Fibroblast of upper back skin (primary cell): ENCODE data around the gene KRR1.
"Not testable (repeated sequence)": the region's sequence is repeated elsewhere in the genome, so short reads cannot be mapped to it uniquely, and the experiment has no call there.

Experiments used
- DNase-seq: peaks from one replicate; pipeline ENCODE4 v3.0.0-alpha.2; 2013

The KRR1 gene

GRCh38 chr12:75522124-75522523 is 10.7 kb upstream of the KRR1 start:
- DNase-seq = not testable (repeated sequence)

GRCh38 chr12:75521224-75521623 is 9.8 kb upstream of the KRR1 start:
- DNase-seq = not testable (repeated sequence)

GRCh38 chr12:75509621-75510020 is 1.8 kb downstream of the KRR1 start:
- no peak for DNase-seq

- DNase-seq = no peak
Observed at GRCh38 chr12:75508159-75508558, 3.2 kb downstream of the KRR1 start.

GRCh38 chr12:75507086-75507485 is 4.3 kb downstream of the KRR1 start:
- no peak for DNase-seq

GRCh38 chr12:75505706-75506312 is 5.6 kb downstream of the KRR1 start:
- DNase-seq = no peak

- no peak for DNase-seq
Observed at GRCh38 chr12:75503866-75504265, 7.5 kb downstream of the KRR1 start.

- no peak for DNase-seq
Observed at GRCh38 chr12:75503459-75503858, 8.0 kb downstream of the KRR1 start.

- DNase-seq = no peak
Observed at GRCh38 chr12:75491169-75491568, 20.2 kb downstream of the KRR1 start.

GRCh38 chr12:75489613-75490210 is 21.7 kb downstream of the KRR1 start:
- no peak for DNase-seq

- no peak for DNase-seq
Observed at GRCh38 chr12:75489187-75489586, 22.2 kb downstream of the KRR1 start.

- DNase-seq = peak; percentile 53
Observed at GRCh38 chr12:75488553-75488952, 22.9 kb downstream of the KRR1 start.

GRCh38 chr12:75487308-75487707 is 24.1 kb downstream of the KRR1 start:
- DNase-seq = no peak

- DNase-seq = not testable (repeated sequence)
Observed at GRCh38 chr12:75484450-75484849, 27.0 kb downstream of the KRR1 start.

GRCh38 chr12:75483431-75483830 is 28.0 kb downstream of the KRR1 start:
- DNase-seq = no peak

GRCh38 chr12:75482646-75483045 is 28.8 kb downstream of the KRR1 start:
- no peak for DNase-seq

GRCh38 chr12:75481774-75482173 is 29.6 kb downstream of the KRR1 start:
- peak; percentile 69 for DNase-seq

- DNase-seq = peak; percentile 34
Observed at GRCh38 chr12:75481013-75481705, 30.2 kb downstream of the KRR1 start.

GRCh38 chr12:75480469-75480949 is 30.9 kb downstream of the KRR1 start, which contains the start of gene GLIPR1:
Gene GLIPR1 (plus strand): TSS chr12:75480755. CDS start chr12:75480881, 126 bp downstream.
- DNase-seq = peak; percentile 99

GRCh38 chr12:75479963-75480461 is 31.4 kb downstream of the KRR1 start:
- peak; percentile 78 for DNase-seq

- peak; percentile 75 for DNase-seq
Observed at GRCh38 chr12:75478116-75478794, 33.2 kb downstream of the KRR1 start.

GRCh38 chr12:75477137-75477536 is 34.3 kb downstream of the KRR1 start:
- DNase-seq = no peak

GRCh38 chr12:75476071-75476470 is 35.3 kb downstream of the KRR1 start:
- peak; percentile 34 for DNase-seq
